Measurements from ENCODE around the gene RRP15. TPM values are rescaled to one million over a fixed set of nuclear protein-coding genes. Genes with fewer than 3 reads are reported as not detected.
A peak's percentile ranks its signal among the peaks of the same experiment; 100 is the strongest.

Gene RRP15
- total and polyA plus RNA-seq, 2 of the 8 experiments (the other 6 are each of a cell fraction or from before 2014, with no cell fraction given): 3.7 to 52.8 TPM

DNA sequence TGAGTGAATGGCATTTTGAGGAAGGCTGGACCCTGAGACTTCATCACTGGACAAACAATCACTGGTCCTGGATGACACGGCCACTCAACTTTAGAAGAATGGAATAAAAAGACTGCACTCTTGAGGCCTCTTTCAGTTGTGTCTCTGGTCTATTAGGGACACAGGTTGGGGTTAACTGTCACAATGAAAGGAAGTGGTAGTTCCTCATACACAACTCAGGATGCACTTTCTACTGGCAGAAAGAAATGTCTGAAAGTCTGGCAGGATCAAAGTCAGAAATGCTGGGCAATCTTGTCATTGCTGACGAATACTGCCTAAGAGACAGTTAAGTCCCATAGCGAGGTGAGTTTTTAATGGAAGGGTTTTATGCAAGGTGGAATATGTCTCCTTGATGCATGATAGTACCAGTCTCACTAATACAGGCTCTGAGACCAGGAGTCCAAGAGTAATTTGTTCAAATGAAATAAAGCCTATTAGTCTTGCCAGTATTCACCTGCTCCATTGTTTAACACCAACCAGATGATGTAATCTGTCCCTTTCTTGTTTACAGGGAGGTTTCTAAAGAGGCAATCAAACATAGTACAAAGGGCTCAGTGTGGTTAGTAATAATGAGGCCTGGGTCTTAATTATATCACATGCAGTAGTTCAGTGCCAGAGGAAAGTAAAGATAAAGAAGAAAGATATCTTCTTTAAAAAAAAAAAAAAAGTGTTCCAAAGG is 11.2 kb upstream of the RRP15 start:
- Histone ChIP-seq H2BK20ac (ENCODE audit: low read length) (no peak overlapping the region), H4K5ac (ENCODE audit: insufficient read length, low read depth, low read length) (no peak overlapping the region), H3K23ac (ENCODE audit: insufficient read length) (no peak overlapping the region), H2BK120ac (replicated peaks; ENCODE audit: low read depth, low read length) (no peak overlapping the region), H3K23me2 (ENCODE audit: low read depth, low read length) (no peaks in the 10 kb centered on the region), H3K27me3 (replicated peaks in 1 of 4; ENCODE audit: control insufficient read depth in 3 of 4, extremely low read depth in 1 of 4, insufficient read depth in 3 of 4, low read length in 3 of 4) (no peaks in the 10 kb centered on the region), H3K4me1 (replicated peaks in 1 of 4; ENCODE audit: control insufficient read depth in 3 of 4, insufficient read depth in 4 of 4, low read length in 3 of 4) (no peaks in the 10 kb centered on the region; a peak in 1 of 7 replicates), H3K36me3 (ENCODE audit: control insufficient read depth in 2 of 4, insufficient read depth in 4 of 4, low read length in 3 of 4) (no peaks in the 10 kb centered on the region), H3K9ac (replicated peaks in 1 of 4; ENCODE audit: extremely low read depth in 1 of 4, low read depth in 3 of 4, low read length in 3 of 4) (no peak overlapping the region), H3K18ac (ENCODE audit: extremely low read depth, low read length) (no peak overlapping the region), H2BK12ac (ENCODE audit: low read depth, low read length) (no peak overlapping the region), H3K9me3 (ENCODE audit: insufficient read depth in 2 of 2, low read depth in 1 of 2, low read length in 1 of 2) (no peaks in the 10 kb centered on the region), H3K4me3 (ENCODE audit: extremely low read depth in 1 of 4, insufficient read depth in 2 of 4, low read depth in 3 of 4, low read length in 4 of 4) (no peak overlapping the region), H3K4ac (replicated peaks; ENCODE audit: insufficient read length, low read depth, low read length) (no peak overlapping the region), H3K79me1 (ENCODE audit: low read depth, low read length) (no peaks in the 10 kb centered on the region), H3K79me2 (ENCODE audit: control insufficient read depth in 1 of 2, insufficient read depth in 2 of 2, low read length in 2 of 2) (no peaks in the 10 kb centered on the region), H3K4me2 (ENCODE audit: insufficient read depth in 1 of 2, low read depth in 2 of 2, low read length in 2 of 2) (no peak overlapping the region), H4K8ac (ENCODE audit: extremely low read depth, insufficient read depth, low read length) (no peak overlapping the region), H2BK5ac (ENCODE audit: low read depth, low read length) (no peak overlapping the region), H2AFZ (ENCODE audit: low read length) (no peak overlapping the region), H3K27ac (ENCODE audit: low read depth, low read length) (no peak overlapping the region), H3K14ac (ENCODE audit: insufficient read length) (peak overlapping the region; percentile 31), H4K20me1 (replicated peaks in 1 of 2; ENCODE audit: control insufficient read depth in 1 of 2, insufficient read depth in 2 of 2, low read length in 2 of 2) (no peaks in the 10 kb centered on the region), H4K91ac (replicated peaks; ENCODE audit: insufficient read length, low read length) (no peak overlapping the region), H2BK15ac (ENCODE audit: low read length) (no peak overlapping the region), H3K56ac (replicated peaks; ENCODE audit: insufficient read length, low read depth, low read length) (no peak overlapping the region), H2AK5ac (ENCODE audit: low read depth, low read length) (no peak overlapping the region)
- TF ChIP-seq TBP (IDR thresholded peaks at IDR 0.05; ENCODE audit: low read depth, low read length): no peak
- ChIA-PET POLR2A (ENCODE audit: partially characterized antibody) (interaction anchor here (0.7 kb wide), 1 partner anchor 1433 kb away, joined by 4 read pairs; no protein-coding TSS in a partner anchor), CTCF (ENCODE audit: partially characterized antibody) (interaction anchor here (1.1 to 1.4 kb wide), 2 partner anchors 11 to 25 kb away, joined by 3 read pairs; partner anchors contain the start of gene RRP15)
- FAIRE-seq (no peak), DNase-seq (ENCODE audit: low read depth in 1 of 2, low spot score in 2 of 2) (no peak)
- WGBS, 2 experiments (ENCODE audit: extremely low coverage in 1 of 2, insufficient coverage in 1 of 2, insufficient read length in 1 of 2, insufficient replicate concordance in 2 of 2, low coverage in 1 of 2, low lambda C conversion rate in 2 of 2, missing lambda C conversion rate in 1 of 2): 93% methylated on average over 3 of the region's 3 CpGs; no CpG with 5 or more reads in 1 of the 2 experiments

Data from H1 (cell line).